K562 (cell line): ENCODE measurements around the gene PRSS21. TPM values are rescaled to one million over a fixed set of nuclear protein-coding genes. Genes with fewer than 3 reads are reported as not detected.
A peak's percentile ranks its signal among the peaks of the same experiment; 100 is the strongest.

ENCODE experiments used
- CHD7 ChIP-seq: fragments of 200-600 bp; sonication (generic); IDR thresholded peaks from one replicate; pipeline ENCODE4 v1.6.1; 2012; ENCODE audit warnings: mild to moderate bottlenecking, low read depth, low read length, inconsistent platforms
- NKRF ChIP-seq: fragments of 450-650 bp; IDR thresholded peaks from 2 replicates; pipeline ENCODE4 v1.6.1; 2016; ENCODE audit warnings: borderline replicate concordance
- RFX7 ChIP-seq: fragments of 250-450 bp; sonication (Bioruptor Pico); IDR thresholded peaks from 2 replicates; pipeline ENCODE4 v1.5.1; 2021; ENCODE audit warnings: mild to moderate bottlenecking
- SPI1 ChIP-seq: IDR thresholded peaks from 2 replicates; pipeline ENCODE4 v1.6.1; 2011; ENCODE audit warnings: low read depth, low read length, control low read depth, borderline replicate concordance
- USF2 ChIP-seq: sonication (generic); formaldehyde crosslinking; IDR thresholded peaks from 2 replicates; pipeline ENCODE4 v1.5.0; 2020; ENCODE audit warnings: missing genetic modification reagents
- ZBTB8A ChIP-seq: fragments of 450-650 bp; IDR thresholded peaks from 2 replicates; pipeline ENCODE4 v1.6.1; 2018; ENCODE audit warnings: mild to moderate bottlenecking, moderate library complexity; ENCODE audit not compliant: partially characterized antibody
- ZBTB9 ChIP-seq: fragments of 450-650 bp; formaldehyde crosslinking; IDR thresholded peaks from 2 replicates; pipeline ENCODE4 v1.4.0; 2020; ENCODE audit warnings: mild to moderate bottlenecking, moderate library complexity
- ZFX ChIP-seq: sonication (generic); formaldehyde crosslinking; IDR thresholded peaks from 2 replicates; pipeline ENCODE4 v1.8.0; 2022; ENCODE audit warnings: mild to moderate bottlenecking, missing genetic modification reagents, moderate library complexity
- ZNF277 ChIP-seq: fragments of 250-450 bp; sonication (Bioruptor Pico); IDR thresholded peaks from 2 replicates; pipeline ENCODE4 v1.8.0; 2022; ENCODE audit warnings: inconsistent platforms, mild to moderate bottlenecking, moderate library complexity, borderline replicate concordance
- ZNF444 ChIP-seq: fragments of 250-450 bp; sonication (Bioruptor Pico); IDR thresholded peaks from 2 replicates; pipeline ENCODE4 v1.4.0; 2020; ENCODE audit warnings: mild to moderate bottlenecking, moderate library complexity
- polyA plus RNA-seq, 8 experiments: library from polyadenylated mRNA; depleted of rRNA in 4 of 8; stranded (reverse) in 5 of 8; unstranded in 3 of 8; fragments of >200 nt; fragmentation: Nextera tagmentation in 2 of 8; fragmentation: Illumina TruSeq in 1 of 8; extraction: Ambion mirVana in 2 of 8; extraction: Trizol in 1 of 8; gene quantifications; 2 replicates each; pipeline versions ENCODE4 v1.2.1 to v1.2.3, GENCODE V29; 2011 to 2014; ENCODE audit warnings: inconsistent platforms in 1 of 8, missing spikeins in 1 of 8
- total RNA-seq, 7 experiments: library from RNA; depleted of rRNA in 6 of 7; stranded (reverse); fragments of >200 nt in 6 of 7; fragmentation: Illumina TruSeq in 2 of 7; extraction: Trizol in 2 of 7; gene quantifications; 2 replicates each; pipeline versions ENCODE4 v1.2.1 to v1.2.3, GENCODE V29; 2011 to 2021; ENCODE audit warnings: low replicate concordance in 1 of 7

Gene PRSS21
- total and polyA plus RNA-seq, 9 of the 15 experiments (the other 6 are each of a cell fraction or from before 2014, with no cell fraction given) = 12.1 to 121 (median 61.3) TPM

- TF ChIP-seq NKRF (0 out of 2 replicates have a peak, but pooled peaks have one; percentile 24), ZBTB8A (no peak), ZNF444 (no peak), USF2 (no peak), SPI1 (no peak), ZNF277 (CRISPR knock-in tag) (no peak), RFX7 (CRISPR knock-in tag) (no peak), ZFX (no peak), ZBTB9 (CRISPR knock-in tag) (no peak), CHD7 (no peak)
These were observed 40.4 kb upstream of the PRSS21 start (continued) for GRCh38 chr16:2776500-2777139.
